GM12875 (cell line): Measurements from ENCODE around the gene ZNF831.

Source experiments
- H3K4me3 ChIP-seq: one replicate; pipeline ENCODE4 v1.5.1; 2011; ENCODE audit warnings: low read depth, low read length, control low read depth
- CTCF ChIP-seq: IDR thresholded peaks from 2 replicates; pipeline ENCODE4 v1.5.1; 2011; ENCODE audit warnings: low read depth, mild to moderate bottlenecking, control low read depth, inconsistent platforms, low read length, moderate library complexity, borderline replicate concordance; ENCODE audit not compliant: insufficient read depth

ZNF831 gene

GRCh38 chr20:59173938-59174491 lies 10.4 kb downstream of the ZNF831 start:
- TF ChIP-seq CTCF = no peak
- H3K4me3 ChIP-seq = no peak overlapping the region

- no peak for TF ChIP-seq CTCF
- no peak overlapping the region for H3K4me3 ChIP-seq
Observed at GRCh38 chr20:59175002-59175401, 11.4 kb downstream of the ZNF831 start.

GRCh38 chr20:59175861-59176260 lies 12.2 kb downstream of the ZNF831 start:
- no peak overlapping the region for H3K4me3 ChIP-seq
- TF ChIP-seq CTCF = no peak

- TF ChIP-seq CTCF = no peak
- no peak overlapping the region for H3K4me3 ChIP-seq
Observed at GRCh38 chr20:59176812-59177211, 13.2 kb downstream of the ZNF831 start.

- TF ChIP-seq CTCF = no peak
Observed at GRCh38 chr20:59177266-59178250, 13.9 kb downstream of the ZNF831 start.

GRCh38 chr20:59178983-59179595 lies 15.5 kb downstream of the ZNF831 start:
- no peak for TF ChIP-seq CTCF
- no peak overlapping the region for H3K4me3 ChIP-seq

More at GRCh38 chr20:59177266-59178250, 13.9 kb downstream of the ZNF831 start:
- H3K4me3 ChIP-seq = no peak overlapping the region
